ENCODE data around the gene KANTR. TPM values are rescaled to one million over a fixed set of nuclear protein-coding genes. Genes with fewer than 3 reads are reported as not detected.

The KANTR gene
- total and polyA plus RNA-seq, 2 of the 4 experiments (the other 2 are of a cell fraction), result 1.6 to 6.3 TPM

Small RNAs within 50 kb of the gene (microRNA-seq; reads per million reads assigned to microRNA genes)
- gene AL139396.1 (ENCODE audit: insufficient read depth, insufficient read length) (not detected), gene AL591212.2 (ENCODE audit: insufficient read depth, insufficient read length) (not detected)

Small RNAs within 50 kb of the gene (small RNA-seq; reads per million reads assigned to genes)
- 0 reads per million in 5 experiments for gene AL139396.1
- gene AL591212.2, result 0 reads per million in 5 experiments

Other genes with a start within 250 kb of the KANTR start
- not detected in 2 replicates for gene XAGE3, start 226.1 kb upstream of the KANTR start, total RNA-seq (2012; rRNA removed)
- not detected in 2 replicates for gene XAGE3, start 226.1 kb upstream of the KANTR start, polyA plus RNA-seq (2012; rRNA removed)
- 15.6 and 17.9 TPM in 2 replicates for gene FAM156B, start 196.8 kb upstream of the KANTR start, total RNA-seq (2012; rRNA removed)
- gene FAM156B, start 196.8 kb upstream of the KANTR start, polyA plus RNA-seq (2012; rRNA removed), result 44.0 and 52.4 TPM in 2 replicates
- gene FAM156A, start 135.6 kb upstream of the KANTR start, total RNA-seq (2012; rRNA removed), result 7.5 TPM in 2 replicates
- 35.1 and 39.2 TPM in 2 replicates for gene FAM156A, start 135.6 kb upstream of the KANTR start, polyA plus RNA-seq (2012; rRNA removed)
- gene GPR173, start 45.4 kb upstream of the KANTR start, total RNA-seq (2012; rRNA removed), result 0.90 and 1.1 TPM in 2 replicates
- 5.2 and 6.1 TPM in 2 replicates for gene GPR173, start 45.4 kb upstream of the KANTR start, polyA plus RNA-seq (2012; rRNA removed)
- gene TSPYL2, start 11.8 kb upstream of the KANTR start, total RNA-seq (2012; rRNA removed), result 19.2 and 20.6 TPM in 2 replicates
- gene TSPYL2, start 11.8 kb upstream of the KANTR start, polyA plus RNA-seq (2012; rRNA removed), result 42.6 and 49.7 TPM in 2 replicates
- gene KDM5C, start 131.1 kb downstream of the KANTR start, total RNA-seq (2012; rRNA removed), result 65.8 and 84.6 TPM in 2 replicates
- 75.4 and 75.8 TPM in 2 replicates for gene KDM5C, start 131.1 kb downstream of the KANTR start, polyA plus RNA-seq (2012; rRNA removed)
- 2.5 and 3.9 TPM in 2 replicates for gene IQSEC2, start 187.4 kb downstream of the KANTR start, total RNA-seq (2012; rRNA removed)
- 11.4 and 13.0 TPM in 2 replicates for gene IQSEC2, start 187.4 kb downstream of the KANTR start, polyA plus RNA-seq (2012; rRNA removed)